Measurements from ENCODE around the gene AP5Z1.

- TF ChIP-seq EZH2 (IDR thresholded peaks at IDR 0.05) (no peak), POLR2AphosphoS5 (IDR thresholded peaks at IDR 0.05; ENCODE audit: borderline replicate concordance, low read depth, low read length) (no peak), FOXP2 (optimal IDR thresholded peaks at IDR 0.05; ENCODE audit: control extremely low read depth, extremely low read length, insufficient read depth) (no peak)
Measured at GRCh38 chr7:4760952-4761351, 14.5 kb upstream of the AP5Z1 start.

All from SK-N-MC (cell line).